ENCODE measurements around the gene TRAF4.
"Not testable (repeated sequence)": the region's sequence is repeated elsewhere in the genome, so short reads cannot be mapped to it uniquely, and the experiment has no call there.

TRAF4 gene

DNA sequence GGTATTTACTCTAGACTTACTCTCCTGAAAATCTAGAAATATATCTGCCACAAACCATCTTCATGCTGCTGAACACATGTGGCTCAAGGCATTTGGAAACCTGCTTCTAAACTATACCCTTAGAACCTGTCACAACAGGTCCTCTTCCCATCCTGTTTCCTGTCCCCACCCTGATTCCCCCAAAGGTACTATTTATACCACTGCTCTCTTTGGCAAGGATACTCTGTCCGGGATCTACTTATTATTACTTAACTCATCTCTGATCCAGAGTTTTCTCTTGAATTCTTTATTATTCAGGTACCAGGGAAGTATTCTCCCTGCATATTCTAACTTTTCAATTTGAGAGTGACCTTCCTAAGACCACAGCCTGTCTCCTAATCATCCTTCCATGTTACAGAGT, 33.4 kb downstream of the TRAF4 start:
- no peak for DNase-seq (ENCODE audit: low read depth)
- no peak overlapping the region for H3K4me3 ChIP-seq (ENCODE audit: control insufficient read depth, low read depth, low read length)
- TF ChIP-seq, protein P1, sequence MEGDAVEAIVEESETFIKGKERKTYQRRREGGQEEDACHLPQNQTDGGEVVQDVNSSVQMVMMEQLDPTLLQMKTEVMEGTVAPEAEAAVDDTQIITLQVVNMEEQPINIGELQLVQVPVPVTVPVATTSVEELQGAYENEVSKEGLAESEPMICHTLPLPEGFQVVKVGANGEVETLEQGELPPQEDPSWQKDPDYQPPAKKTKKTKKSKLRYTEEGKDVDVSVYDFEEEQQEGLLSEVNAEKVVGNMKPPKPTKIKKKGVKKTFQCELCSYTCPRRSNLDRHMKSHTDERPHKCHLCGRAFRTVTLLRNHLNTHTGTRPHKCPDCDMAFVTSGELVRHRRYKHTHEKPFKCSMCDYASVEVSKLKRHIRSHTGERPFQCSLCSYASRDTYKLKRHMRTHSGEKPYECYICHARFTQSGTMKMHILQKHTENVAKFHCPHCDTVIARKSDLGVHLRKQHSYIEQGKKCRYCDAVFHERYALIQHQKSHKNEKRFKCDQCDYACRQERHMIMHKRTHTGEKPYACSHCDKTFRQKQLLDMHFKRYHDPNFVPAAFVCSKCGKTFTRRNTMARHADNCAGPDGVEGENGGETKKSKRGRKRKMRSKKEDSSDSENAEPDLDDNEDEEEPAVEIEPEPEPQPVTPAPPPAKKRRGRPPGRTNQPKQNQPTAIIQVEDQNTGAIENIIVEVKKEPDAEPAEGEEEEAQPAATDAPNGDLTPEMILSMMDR (conservative IDR thresholded peaks at IDR 0.05; ENCODE audit: control insufficient read depth, insufficient read depth, low read depth, low read length): no peak

GRCh38 chr17:28779601-28780000, 35.8 kb downstream of the TRAF4 start:
- not testable (repeated sequence) for H3K4me3 ChIP-seq (ENCODE audit: control insufficient read depth, low read depth, low read length); DNase-seq (ENCODE audit: low read depth)

- no peak for DNase-seq (ENCODE audit: low read depth)
- H3K4me3 ChIP-seq (ENCODE audit: control insufficient read depth, low read depth, low read length): no peak overlapping the region
- TF ChIP-seq, protein P1 (conservative IDR thresholded peaks at IDR 0.05; ENCODE audit: control insufficient read depth, insufficient read depth, low read depth, low read length): no peak
Measured at GRCh38 chr17:28783161-28783560, 39.4 kb downstream of the TRAF4 start.

- DNase-seq (ENCODE audit: low read depth): no peak
- TF ChIP-seq, protein P1 (conservative IDR thresholded peaks at IDR 0.05; ENCODE audit: control insufficient read depth, insufficient read depth, low read depth, low read length): no peak
- H3K4me3 ChIP-seq (ENCODE audit: control insufficient read depth, low read depth, low read length): no peak overlapping the region
Measured at GRCh38 chr17:28788100-28788499, 44.3 kb downstream of the TRAF4 start.

- no peak for DNase-seq (ENCODE audit: low read depth)
- TF ChIP-seq, protein P1 (conservative IDR thresholded peaks at IDR 0.05; ENCODE audit: control insufficient read depth, insufficient read depth, low read depth, low read length): no peak
- H3K4me3 ChIP-seq (ENCODE audit: control insufficient read depth, low read depth, low read length): no peak overlapping the region
Measured at GRCh38 chr17:28792877-28793661, 49.3 kb downstream of the TRAF4 start.

DNA sequence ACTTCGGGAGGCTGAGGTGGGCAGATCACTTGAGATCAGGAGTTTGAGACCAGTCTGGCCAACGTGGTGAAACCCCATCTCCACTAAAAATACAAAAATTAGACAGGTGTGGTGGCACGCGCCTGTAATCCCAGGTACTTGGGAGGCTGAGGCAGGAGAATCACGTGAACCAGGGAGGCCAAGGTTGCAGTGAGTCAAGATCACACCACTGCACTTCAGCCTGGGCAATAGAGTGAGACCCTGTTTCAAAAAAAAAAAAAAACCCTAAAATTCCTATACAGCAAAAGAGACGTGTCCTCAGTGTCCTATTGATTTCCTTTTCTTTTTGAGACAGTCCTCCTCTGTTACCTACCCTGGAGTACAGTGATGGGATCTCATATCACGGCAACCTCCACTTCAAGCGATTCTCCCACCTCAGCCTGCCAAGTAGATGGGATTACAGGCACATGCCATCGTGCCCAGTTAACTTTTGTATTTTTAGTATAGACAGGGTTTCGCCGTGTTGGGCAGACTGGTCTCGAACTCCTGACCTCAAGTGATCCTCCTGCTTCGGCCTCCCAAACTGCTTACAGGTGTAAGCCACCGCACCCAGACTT, 51.1 kb downstream of the TRAF4 start:
- not testable (repeated sequence) for H3K4me3 ChIP-seq (ENCODE audit: control insufficient read depth, low read depth, low read length); DNase-seq (ENCODE audit: low read depth)

DNA sequence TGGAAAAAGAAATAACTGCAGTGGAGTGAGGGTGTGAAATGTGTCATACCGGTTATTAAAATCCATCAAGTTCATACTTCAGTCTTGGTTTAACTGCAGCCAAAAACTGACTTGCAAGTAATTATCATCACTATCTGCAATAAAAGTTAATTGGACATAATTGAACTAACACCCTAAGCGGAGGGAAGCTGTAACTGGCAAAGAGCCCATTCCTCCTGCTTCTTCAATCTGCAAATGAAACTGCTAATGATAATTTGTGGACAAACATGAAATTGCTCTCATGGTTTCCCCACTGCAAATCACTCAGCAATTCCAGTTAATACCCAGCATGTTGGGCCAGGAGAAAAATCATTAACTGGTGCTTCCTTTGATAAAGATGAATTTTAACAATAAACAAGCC, 52.3 kb downstream of the TRAF4 start:
- TF ChIP-seq, protein P1 (conservative IDR thresholded peaks at IDR 0.05; ENCODE audit: control insufficient read depth, insufficient read depth, low read depth, low read length): no peak
- H3K4me3 ChIP-seq (ENCODE audit: control insufficient read depth, low read depth, low read length): no peak overlapping the region

More for the DNA sequence above, 52.3 kb downstream of the TRAF4 start:
- DNase-seq (ENCODE audit: low read depth): no peak

All from fibroblast of mammary gland (primary cell).